Epithelial cell of proximal tubule (primary cell): ENCODE data around the gene LNPK. TPM values are rescaled to one million over a fixed set of nuclear protein-coding genes. Genes with fewer than 3 reads are reported as not detected.
A peak's percentile ranks its signal among the peaks of the same experiment; 100 is the strongest.
"Not testable (repeated sequence)": the region's sequence is repeated elsewhere in the genome, so short reads cannot be mapped to it uniquely, and the experiment has no call there.

ENCODE experiments used
- DNase-seq: peaks from one replicate; pipeline ENCODE4 v3.0.0-alpha.2; 2011; ENCODE audit warnings: low read depth
- H3K4me3 ChIP-seq: 2 replicates; pipeline ENCODE4 v1.5.1; 2011; ENCODE audit warnings: low read depth, mild to moderate bottlenecking, low read length
- total RNA-seq: library from RNA; depleted of rRNA; stranded (reverse); fragments of >200 nt; gene quantifications from 2 replicates; pipeline ENCODE4 v1.2.3, GENCODE V29; 2015
- TF ChIP-seq, protein P1 (sequence below): conservative IDR thresholded peaks from 2 replicates; pipeline ENCODE4 v1.5.1; 2012; ENCODE audit warnings: low read depth, mild to moderate bottlenecking, low read length

LNPK gene
- total RNA-seq, 1 donor from 2014 or later, result 22.5 TPM

DNA sequence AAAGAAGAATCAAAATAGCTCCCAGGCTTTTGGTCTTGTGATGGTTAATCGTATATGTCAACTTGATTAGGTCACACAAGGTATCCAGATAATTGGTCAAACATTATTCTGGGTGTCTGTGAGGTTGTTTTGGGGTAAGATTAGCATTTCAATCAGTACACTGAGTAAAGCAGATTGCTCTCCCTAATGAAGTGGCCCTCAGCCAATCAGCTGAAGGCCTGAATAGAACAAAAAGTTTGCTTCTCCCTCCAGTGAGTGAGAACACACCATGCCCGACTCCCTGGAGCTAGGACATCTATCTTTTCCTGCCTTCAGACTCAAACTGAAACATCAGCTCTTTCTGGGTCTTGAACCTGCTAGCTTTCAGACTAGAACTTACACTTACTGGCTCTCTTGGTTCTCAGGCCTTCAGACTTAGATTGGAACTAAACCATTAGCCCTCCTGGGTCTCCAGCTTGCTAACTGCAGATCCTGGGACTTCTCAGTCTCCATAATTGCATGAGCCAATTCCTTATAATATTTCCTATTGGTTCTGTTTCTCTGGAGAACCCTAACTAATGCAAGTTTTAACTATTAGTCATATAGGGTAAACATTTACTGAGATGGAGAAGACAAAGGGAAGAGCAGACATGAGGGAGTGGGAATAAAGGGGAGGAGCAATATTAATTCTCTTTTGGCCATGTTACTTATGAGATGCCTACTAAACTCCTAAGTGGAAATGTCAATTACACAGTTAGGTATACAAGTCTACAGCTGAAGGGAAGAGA lies 25.5 kb downstream of the LNPK start:
- TF ChIP-seq, protein P1, sequence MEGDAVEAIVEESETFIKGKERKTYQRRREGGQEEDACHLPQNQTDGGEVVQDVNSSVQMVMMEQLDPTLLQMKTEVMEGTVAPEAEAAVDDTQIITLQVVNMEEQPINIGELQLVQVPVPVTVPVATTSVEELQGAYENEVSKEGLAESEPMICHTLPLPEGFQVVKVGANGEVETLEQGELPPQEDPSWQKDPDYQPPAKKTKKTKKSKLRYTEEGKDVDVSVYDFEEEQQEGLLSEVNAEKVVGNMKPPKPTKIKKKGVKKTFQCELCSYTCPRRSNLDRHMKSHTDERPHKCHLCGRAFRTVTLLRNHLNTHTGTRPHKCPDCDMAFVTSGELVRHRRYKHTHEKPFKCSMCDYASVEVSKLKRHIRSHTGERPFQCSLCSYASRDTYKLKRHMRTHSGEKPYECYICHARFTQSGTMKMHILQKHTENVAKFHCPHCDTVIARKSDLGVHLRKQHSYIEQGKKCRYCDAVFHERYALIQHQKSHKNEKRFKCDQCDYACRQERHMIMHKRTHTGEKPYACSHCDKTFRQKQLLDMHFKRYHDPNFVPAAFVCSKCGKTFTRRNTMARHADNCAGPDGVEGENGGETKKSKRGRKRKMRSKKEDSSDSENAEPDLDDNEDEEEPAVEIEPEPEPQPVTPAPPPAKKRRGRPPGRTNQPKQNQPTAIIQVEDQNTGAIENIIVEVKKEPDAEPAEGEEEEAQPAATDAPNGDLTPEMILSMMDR, result no peak
- peak; percentile 25 for DNase-seq
- H3K4me3 ChIP-seq, result no peak overlapping the region

DNA sequence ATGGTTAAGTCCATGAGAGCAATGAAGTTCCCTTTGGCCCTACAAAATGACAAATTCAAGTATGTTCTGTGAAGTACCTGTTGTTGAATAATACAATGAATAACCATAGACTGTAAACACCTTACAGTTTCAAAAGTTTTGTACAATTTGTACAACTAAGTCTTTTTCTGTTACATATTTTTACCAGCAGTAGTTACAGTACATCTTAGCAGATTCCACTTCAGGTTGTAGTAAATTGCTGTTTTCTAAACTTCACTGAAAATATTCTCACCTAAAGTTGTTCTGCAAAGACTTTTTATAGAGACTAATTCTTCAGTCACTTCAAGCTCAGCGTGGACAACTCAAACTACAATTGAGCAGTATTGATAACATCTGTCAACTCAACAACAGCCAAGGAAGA lies 28.7 kb downstream of the LNPK start:
- no peak for DNase-seq
- no peak overlapping the region for H3K4me3 ChIP-seq
- TF ChIP-seq, protein P1, result no peak

DNA sequence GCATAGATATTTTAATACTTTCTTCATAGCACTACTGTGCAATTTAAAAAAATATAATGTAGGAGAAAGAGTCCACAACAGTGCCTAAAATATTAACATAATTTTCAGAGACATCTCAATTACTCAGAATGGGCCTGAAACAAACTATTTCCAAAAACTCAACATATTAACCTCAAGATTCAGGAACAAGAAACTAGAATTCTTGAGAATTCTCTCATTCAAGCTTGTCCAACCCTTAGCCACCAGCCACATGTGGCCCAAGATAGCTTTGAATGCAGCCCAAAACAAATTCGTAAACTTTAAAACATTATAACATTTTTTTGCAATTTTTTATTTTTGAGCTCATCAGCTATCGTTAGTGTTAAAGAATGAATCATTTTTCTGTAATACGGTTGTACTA lies 35.2 kb downstream of the LNPK start:
- H3K4me3 ChIP-seq, result no peak overlapping the region
- TF ChIP-seq, protein P1, result no peak
- DNase-seq, result no peak

DNA sequence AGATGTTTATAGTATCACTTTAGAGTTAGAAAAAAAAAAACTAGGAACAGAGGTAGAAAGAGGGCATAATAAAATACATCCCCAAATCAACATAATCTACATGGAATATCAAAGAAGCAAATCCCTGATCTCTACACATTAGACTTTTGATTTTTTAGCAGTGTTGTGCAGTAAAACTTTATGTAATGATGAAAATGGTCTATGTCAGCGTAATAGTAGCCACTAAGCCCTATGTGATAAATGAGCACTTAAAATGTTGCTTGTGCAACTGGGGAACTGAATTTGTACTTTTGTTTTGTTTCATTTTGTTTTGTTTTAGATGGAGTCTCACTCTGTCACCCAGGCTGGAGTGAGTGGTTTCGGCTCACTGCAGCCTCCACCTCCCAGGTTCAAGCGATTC lies 36.3 kb downstream of the LNPK start:
- no peak for DNase-seq
- TF ChIP-seq, protein P1, result no peak
- no peak overlapping the region for H3K4me3 ChIP-seq

DNA sequence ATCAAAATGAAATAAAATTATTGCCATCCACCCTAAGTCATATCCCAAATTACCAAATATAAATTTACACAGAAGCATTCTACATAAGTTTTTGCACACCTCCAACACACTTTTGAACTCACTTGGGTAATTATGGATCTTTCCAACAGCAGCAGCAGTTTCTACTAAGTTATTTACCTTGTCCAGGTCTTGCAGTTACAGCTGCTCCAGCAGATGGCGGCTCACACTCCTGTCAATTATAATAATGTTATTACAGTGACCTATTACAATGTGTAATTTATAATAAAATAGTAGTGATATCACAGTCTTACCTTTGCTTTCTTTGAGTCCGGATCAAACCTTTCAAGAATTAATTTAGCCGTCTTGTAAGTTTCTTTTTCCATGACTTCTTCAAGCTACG lies 37.9 kb downstream of the LNPK start:
- DNase-seq, result no peak
- H3K4me3 ChIP-seq, result no peak overlapping the region
- TF ChIP-seq, protein P1, result peak; percentile 39

DNA sequence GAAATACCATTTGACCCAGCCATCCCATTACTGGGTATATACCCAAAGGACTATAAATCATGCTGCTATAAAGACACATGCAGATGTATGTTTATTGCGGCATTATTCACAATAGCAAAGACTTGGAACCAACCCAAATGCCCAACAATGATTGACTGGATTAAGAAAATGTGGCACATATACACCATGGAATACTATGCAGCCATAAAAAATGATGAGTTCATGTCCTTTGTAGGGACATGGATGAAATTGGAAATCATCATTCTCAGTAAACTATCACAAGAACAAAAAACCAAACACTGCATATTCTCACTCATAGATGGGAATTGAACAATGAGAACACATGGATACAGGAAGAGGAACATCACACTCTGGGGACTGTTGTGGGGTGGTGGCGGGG lies 38.9 kb downstream of the LNPK start:
- not testable (repeated sequence) for DNase-seq, H3K4me3 ChIP-seq

DNA sequence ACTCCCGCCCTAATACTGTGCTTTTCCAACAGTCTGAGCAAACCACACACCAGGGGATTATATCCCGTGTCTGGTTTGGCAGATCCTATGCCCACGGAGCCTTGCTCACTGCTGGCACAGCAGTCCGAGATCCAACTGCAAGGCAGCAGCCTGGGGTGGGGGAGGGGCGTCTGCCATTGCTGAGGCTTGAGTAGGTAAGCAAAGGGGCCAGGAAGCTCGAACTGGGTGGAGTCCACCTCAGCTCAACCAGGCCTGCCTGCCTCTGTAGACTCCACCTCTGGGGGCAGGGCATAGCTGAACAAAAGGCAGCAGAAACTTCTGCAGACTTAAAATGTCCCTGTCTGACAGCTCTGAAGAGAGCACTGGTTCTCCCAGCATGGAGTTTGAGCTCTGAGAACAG lies 44.2 kb downstream of the LNPK start:
- no peak for DNase-seq
- no peak overlapping the region for H3K4me3 ChIP-seq
- TF ChIP-seq, protein P1, result no peak

DNA sequence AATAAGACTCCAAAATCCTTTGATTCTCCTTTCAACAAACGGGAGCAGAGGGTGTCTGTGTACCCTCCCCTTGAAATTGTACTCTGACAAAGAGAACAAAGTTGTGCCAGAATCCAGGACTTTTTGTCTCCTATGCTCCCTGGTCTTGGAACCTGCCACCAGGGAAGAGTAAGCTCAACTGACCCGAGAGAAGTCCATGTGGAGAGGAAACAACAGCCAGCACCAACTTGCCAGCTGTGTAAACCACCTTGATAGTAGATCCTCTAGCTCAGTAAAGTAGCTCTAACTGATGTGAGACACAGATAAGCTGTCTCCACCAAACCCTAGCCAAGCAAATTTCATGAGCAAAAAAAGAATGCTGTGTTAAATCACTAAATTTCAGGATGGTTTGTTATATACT lies 46.9 kb downstream of the LNPK start:
- TF ChIP-seq, protein P1, result no peak
- no peak for DNase-seq
- H3K4me3 ChIP-seq, result no peak overlapping the region
